Testis (tissue), 2 donors: ENCODE data around the gene RAB27B.

ENCODE experiments used
- CTCF ChIP-seq, 3 experiments: fragments of 450-650 bp in 2 of 3; fragments of 200-600 bp in 1 of 3; sonication (generic) in 1 of 3; IDR thresholded peaks; one replicate each; pipeline ENCODE4 v1.5.1; 2016 to 2019; ENCODE audit warnings: antibody characterized with exemption in 3 of 3, mild to moderate bottlenecking in 2 of 3, moderate library complexity in 1 of 3
- POLR2A ChIP-seq: fragments of 450-650 bp; IDR thresholded peaks from one replicate; pipeline ENCODE4 v1.6.1; 2017; ENCODE audit warnings: antibody characterized with exemption, mild to moderate bottlenecking, moderate library complexity

GRCh38 chr18:54802686-54803395, 25.4 kb upstream of the RAB27B start:
- TF ChIP-seq CTCF (IDR thresholded peaks at IDR 0.05) (no peak), POLR2A (no peak)
